Fibroblast of villous mesenchyme (primary cell): Measurements from ENCODE around the gene CLDN7. TPM values are rescaled to one million over a fixed set of nuclear protein-coding genes. Genes with fewer than 3 reads are reported as not detected.
A peak's percentile ranks its signal among the peaks of the same experiment; 100 is the strongest.

Experiments used
- DNase-seq: peaks from one replicate; pipeline ENCODE4 v3.0.0-alpha.2; 2010; ENCODE audit warnings: low read depth
- H3K4me3 ChIP-seq: 2 replicates; pipeline ENCODE4 v1.5.1; 2011; ENCODE audit warnings: low read depth, mild to moderate bottlenecking, low read length
- CTCF ChIP-seq: IDR thresholded peaks from 2 replicates; pipeline ENCODE4 v1.5.1; 2012; ENCODE audit warnings: low read depth, mild to moderate bottlenecking, low read length; ENCODE audit not compliant: insufficient read depth
- total RNA-seq: library from RNA; depleted of rRNA; stranded (reverse); fragments of >200 nt; gene quantifications from 2 replicates; pipeline ENCODE4 v1.2.3, GENCODE V29; 2012

CLDN7 gene
- total RNA-seq, 1 donor = 5.2 TPM

DNA sequence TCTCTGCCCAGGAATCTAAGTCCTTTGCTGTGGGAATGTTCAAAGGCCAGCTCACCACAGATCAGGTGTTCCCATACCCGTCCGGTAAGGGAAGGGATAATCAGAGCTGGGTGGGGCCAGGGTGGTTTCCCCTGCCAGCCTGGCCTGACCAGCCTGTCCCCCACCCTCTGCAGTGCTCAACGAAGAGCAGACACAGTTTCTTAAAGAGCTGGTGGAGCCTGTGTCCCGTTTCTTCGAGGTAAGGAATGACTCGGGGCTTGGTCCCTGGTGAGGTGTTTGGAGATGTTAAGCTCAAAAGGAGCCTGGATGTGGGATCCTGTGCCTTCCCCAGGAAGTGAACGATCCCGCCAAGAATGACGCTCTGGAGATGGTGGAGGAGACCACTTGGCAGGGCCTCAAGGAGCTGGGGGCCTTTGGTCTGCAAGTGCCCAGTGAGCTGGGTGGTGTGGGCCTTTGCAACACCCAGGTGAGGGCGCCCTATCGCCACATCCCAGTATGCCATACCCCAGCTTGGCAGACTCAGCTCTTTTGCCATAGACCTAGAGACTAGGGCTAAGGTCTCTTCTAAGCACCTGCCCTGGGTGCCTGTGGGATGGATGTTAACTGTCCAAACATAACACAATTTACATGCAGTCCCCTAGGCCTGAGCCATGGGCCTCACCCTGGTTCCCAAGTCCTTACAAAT, 41.5 kb downstream of the CLDN7 start:
- peak overlapping the region; percentile 83 for H3K4me3 ChIP-seq
- DNase-seq = peak; percentile 69
- peak; percentile 52 for TF ChIP-seq CTCF

DNA sequence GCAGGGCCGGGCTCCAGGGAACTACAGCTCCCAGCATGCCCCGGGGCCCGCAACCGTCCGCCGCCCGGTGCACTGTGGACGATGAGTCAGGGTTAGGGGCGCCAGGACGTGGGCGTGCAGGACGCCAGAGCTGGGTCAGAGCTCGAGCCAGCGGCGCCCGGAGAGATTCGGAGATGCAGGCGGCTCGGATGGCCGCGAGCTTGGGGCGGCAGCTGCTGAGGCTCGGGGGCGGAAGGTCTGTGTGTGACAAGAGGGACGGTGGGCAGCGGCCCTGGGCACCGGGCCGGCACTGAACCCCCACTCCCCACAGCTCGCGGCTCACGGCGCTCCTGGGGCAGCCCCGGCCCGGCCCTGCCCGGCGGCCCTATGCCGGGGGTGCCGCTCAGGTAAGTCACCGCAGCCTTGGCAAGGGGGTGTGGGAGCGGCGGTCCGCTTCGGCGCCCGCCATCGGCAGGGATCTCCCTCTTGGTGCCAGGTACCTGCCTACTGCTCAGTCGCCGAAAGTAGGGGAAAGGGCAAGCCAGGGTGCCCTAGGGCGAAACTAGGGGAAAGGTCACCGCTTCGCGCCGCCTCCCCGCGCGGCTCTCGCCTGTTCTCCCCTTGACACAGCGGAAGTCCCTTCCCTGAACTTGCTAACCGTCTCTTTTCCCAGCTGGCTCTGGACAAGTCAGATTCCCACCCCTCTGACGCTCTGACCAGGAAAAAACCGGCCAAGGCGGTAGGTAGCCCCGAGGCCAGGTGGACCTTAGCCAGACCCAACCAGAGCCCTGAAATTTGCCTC, 42.3 kb downstream of the CLDN7 start, which contains the start of the genes ACADVL and DLG4:
TSS of gene ACADVL (plus strand) at position 127 of the 781 bp plus-strand sequence. CDS start at position 174, 47 bp downstream.
TSS of gene DLG4 (minus strand) at position 25 of the 781 bp plus-strand sequence.
- peak; percentile 85 for DNase-seq
- no peak for TF ChIP-seq CTCF
- peak within 1 kb of the TSS; percentile 83 for H3K4me3 ChIP-seq

- peak overlapping the region; percentile 83 for H3K4me3 ChIP-seq
- DNase-seq = no peak
- no peak for TF ChIP-seq CTCF
Observed at GRCh38 chr17:7219229-7219811, 43.0 kb downstream of the CLDN7 start.

GRCh38 chr17:7218758-7219157, 43.5 kb downstream of the CLDN7 start:
- H3K4me3 ChIP-seq = no peak overlapping the region
- no peak for DNase-seq
- TF ChIP-seq CTCF = no peak

DNA sequence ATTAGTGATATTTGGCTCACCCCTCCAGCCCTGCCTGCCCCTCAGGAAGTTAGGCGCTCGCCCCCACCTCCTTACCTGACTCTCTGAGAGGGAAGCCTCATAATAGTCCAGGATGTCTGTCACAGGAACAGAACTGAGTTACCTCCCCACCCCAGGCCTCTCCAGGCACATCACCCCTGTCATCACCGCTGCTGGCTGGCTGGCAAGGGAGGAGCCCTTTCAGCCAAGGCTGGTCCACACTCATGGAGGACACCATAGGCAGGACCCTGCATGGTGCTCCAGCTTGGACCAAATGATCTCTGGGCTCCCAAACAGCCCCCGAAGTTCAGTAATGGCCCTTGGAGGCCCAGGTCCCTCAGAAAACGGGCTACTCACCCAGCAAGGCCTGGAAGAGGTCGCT, 44.1 kb downstream of the CLDN7 start:
- DNase-seq = no peak
- H3K4me3 ChIP-seq = peak overlapping the region; percentile 77
- TF ChIP-seq CTCF = no peak

DNA sequence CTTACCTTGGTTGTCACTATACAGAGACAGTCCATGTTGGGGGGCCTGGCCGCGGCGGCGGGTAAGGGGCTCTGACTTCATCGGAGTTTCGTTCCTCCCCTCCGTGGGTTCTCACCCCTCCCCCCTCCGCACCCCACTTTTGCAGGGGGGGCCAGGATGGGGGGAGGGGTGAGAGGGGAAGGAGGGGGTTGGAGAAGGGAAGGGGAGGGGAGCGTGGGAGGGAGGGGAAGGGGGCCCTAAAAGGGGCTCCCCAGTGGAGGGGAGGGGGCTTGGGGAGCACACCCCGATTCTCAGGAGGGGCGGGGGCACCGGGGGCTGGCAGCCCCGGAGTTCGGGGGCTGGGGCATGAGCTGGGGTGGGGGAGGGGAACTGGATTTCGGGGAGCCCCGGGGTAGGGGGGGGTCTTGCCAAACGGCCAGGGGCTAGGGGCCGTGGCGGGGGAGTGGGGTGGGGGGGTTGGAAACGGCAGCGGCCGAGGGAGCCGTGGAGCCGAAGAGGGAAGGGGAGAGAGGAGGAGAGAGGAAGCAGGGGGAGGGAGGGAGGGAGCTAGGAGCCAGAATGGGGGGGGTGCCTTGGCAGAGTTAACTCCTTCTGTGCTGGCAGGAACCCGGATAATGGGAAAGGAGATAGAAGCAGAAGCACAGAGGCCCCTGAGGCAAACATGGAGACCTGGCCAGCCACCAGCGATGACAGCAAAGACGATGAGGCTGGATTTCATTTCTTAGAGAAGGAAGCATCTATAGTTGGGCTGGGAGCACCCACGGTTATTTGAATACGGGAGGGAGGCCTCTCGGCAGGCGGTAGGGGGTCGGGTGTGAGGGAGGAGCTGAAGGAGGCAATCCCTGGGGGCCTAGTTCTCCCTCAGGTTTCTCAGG, 44.9 kb downstream of the CLDN7 start:
- peak; percentile 65 for DNase-seq
- no peak for TF ChIP-seq CTCF
- H3K4me3 ChIP-seq = peak overlapping the region; percentile 77
